HG03457 (cell line): ENCODE measurements around the gene USP6.
"Not testable (repeated sequence)": the region's sequence is repeated elsewhere in the genome, so short reads cannot be mapped to it uniquely, and the experiment has no call there.

Experiments
- ATAC-seq: cut with Tn5 transposase; IDR thresholded peaks from one replicate; pipeline ENCODE4 v1.9.1; 2021; ENCODE audit warnings: moderate number of reproducible peaks; ENCODE audit not compliant: unreplicated experiment

USP6 gene

GRCh38 chr17:5134571-5134970, 18.7 kb downstream of the USP6 start:
- ATAC-seq, result not testable (repeated sequence)

- not testable (repeated sequence) for ATAC-seq
Measured at GRCh38 chr17:5135131-5135712, 19.4 kb downstream of the USP6 start.

DNA sequence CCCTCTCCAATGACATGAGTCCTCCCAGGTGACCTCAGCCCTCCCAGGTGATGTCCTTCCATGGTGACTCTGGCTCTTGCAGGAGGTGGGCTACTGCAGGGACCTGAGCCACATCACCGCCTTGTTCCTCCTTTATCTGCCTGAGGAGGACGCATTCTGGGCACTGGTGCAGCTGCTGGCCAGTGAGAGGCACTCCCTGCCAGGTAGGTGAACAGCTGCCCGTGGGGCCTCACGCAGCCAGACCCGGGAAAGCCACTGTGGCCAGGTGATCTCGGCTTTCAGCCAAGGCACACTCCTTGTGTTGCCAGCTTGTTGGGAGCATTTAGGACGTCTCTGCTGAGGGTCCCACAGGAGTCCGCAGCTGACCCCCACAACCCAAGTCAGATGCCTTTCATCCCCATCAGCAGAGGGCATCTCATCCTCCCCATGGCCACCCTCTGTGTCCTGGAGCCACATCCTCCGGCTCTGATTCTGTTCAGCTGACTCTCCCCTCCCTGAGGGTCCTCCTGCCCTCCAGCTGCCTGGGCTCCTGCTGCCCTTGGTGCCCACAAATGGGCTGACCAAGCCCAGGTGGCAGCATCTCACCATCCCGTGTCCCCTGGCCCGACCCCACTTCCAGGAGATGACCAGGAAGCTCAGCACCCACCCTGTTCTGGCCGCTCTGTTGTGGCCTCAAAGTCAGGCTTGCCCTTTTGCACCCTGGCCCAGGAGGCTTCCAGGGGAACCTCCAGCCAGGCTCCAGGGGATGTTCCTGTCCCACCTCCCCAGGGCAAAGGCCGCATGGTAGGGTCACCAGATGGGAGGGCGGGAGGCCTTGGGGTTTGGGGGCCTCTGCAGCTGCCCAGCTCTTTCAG, 20.1 kb downstream of the USP6 start:
- ATAC-seq, result no peak

GRCh38 chr17:5136580-5137412, 21.0 kb downstream of the USP6 start:
- not testable (repeated sequence) for ATAC-seq

GRCh38 chr17:5137511-5138197, 21.8 kb downstream of the USP6 start:
- not testable (repeated sequence) for ATAC-seq

- ATAC-seq, result not testable (repeated sequence)
Measured at GRCh38 chr17:5138198-5138544, 22.3 kb downstream of the USP6 start.

GRCh38 chr17:5138616-5139457, 23.0 kb downstream of the USP6 start:
- no peak for ATAC-seq

DNA sequence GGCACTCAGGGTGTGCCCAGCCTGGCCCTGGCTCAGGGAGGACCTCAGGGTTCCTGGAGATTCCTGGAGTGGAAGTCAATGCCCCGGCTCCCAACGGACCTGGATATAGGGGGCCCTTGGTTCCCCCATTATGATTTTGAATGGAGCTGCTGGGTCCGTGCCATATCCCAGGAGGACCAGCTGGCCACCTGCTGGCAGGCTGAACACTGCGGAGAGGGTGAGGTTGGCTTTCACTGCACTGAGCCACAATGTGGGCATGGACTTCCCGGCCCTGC, 23.6 kb downstream of the USP6 start:
- no peak for ATAC-seq

DNA sequence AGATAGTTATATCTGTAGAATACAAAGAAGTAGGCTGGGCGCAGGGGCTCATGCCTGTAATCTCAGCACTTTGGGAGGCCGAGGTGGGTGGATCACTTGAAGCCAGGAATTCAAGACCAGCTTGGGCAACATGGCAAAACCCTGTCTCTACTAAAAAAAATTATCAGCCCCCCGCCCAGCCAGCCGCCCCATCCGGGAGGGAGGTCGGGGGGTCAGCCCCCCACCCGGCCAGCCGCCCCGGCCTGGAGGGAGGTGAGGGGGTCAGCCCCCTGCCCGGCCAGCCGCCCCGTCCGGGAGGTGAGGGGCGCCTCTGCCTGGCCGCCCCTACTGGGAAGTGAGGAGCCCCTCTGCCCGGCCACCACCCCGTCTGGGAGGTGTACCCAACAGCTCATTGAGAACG, 27.0 kb downstream of the USP6 start:
- not testable (repeated sequence) for ATAC-seq

DNA sequence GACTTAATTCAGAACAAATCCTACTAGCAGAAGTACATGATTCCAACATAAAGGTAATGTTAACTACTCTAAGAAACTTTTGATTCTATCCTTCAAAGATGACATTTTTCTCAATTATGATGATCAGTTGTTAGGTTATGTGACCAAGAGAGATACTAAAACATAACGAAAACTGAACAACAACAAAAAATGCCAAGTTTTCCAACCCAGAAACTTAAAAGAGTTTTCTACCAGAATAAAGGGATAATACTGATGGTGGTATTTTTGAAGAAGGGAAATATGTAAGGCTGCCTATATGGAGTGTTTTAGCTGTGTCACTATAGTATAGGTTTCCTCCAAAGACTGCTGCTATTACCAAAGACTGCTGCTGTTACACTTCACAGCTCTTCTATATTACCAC, 30.3 kb downstream of the USP6 start:
- not testable (repeated sequence) for ATAC-seq

DNA sequence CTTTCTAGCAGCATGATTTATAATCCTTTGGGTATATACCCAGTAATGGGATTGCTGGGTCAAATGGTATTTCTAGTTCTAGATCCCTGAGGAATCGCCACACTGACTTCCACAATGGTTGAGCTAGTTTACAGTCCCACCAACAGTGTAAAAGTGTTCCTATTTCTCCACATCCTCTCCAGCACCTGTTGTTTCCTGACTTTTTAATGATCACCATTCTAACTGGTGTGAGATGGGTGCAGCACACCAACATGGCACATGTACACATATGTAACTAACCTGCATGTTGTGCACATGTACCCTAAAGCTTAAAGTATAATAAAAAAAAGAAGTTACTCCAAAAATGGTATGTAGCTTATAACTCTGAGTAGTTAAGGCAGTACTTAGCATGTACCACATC, 44.9 kb downstream of the USP6 start:
- ATAC-seq, result not testable (repeated sequence)

DNA sequence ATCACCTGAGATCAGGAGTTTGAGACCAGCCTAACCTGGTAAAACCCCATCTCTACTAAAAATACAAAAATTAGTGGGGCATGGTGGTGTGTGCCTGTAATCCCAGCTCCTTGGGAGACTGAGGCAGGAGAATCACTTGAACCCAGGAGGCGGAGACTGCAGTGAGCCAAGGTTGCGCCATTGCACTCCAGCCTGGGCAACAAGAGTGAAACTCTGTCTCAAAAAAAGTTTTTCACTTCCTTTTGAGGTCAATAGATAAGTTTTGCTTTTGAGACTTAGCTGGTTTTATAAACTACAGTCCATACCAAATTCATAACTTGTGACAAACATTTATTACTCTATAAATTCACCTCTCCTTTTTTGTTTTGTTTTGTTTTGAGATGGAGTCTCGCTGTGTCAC, 46.0 kb downstream of the USP6 start:
- ATAC-seq, result not testable (repeated sequence)

GRCh38 chr17:5164436-5164835, 48.6 kb downstream of the USP6 start:
- no peak for ATAC-seq

DNA sequence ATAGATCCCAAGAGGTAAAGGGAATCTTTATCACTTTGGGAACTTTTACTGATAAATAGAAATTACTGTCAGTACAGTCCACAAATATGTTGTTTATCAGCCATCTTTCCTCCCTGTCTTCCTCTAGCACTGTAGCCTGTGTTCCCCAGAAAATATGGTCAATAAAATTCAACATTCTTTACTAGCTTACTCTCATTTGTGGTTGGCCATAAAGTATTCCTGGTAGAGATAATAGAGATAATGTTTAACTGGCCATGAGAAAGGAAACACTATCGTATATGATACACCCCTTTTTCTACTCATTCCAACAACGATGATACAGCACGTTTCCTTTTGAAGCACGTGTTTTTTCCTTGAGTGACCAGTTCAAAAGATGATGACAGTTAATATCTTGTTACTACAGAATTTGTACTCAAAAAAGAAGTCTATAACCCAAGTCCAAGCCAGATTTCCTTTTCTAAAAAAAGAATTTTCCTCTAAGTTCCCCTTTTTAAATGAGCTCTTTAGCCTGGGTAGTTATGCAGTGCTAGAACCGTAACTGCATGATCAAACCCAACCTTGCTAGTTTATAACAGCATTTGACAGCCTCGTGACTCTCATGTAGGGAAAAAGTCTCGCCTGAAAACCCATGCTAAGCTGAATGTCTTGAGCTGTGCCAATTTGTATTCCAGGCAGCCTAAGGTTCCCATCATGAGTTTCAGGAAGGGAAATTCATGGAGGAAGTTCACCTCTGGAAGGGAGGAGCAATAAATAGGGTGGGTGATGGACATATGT, 50.1 kb downstream of the USP6 start:
- ATAC-seq, result not testable (repeated sequence)

DNA sequence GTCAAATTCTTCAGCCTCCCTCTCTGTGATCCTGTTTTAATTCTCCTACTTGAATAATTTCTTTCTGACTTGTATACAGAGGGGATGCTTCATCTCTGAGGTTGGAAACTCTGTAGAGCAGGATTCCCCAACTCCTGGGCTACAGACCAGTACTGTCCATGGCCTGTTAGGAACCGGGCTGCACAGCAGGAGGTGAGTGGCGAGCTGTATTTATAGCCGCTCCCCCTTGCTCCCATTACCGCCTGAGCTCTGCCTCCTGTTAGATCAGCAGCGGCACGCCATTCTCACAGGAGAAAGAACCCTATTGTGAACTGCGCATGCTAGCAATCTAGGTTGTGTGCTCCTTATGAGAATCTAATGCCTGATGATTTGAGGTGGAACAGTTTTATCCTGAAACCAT, 59.2 kb downstream of the USP6 start:
- not testable (repeated sequence) for ATAC-seq

GRCh38 chr17:5179003-5179402, 63.2 kb downstream of the USP6 start:
- ATAC-seq, result no peak

- ATAC-seq, result no peak
Measured at GRCh38 chr17:5181509-5182305, 65.9 kb downstream of the USP6 start.

GRCh38 chr17:5182597-5183409, 67.0 kb downstream of the USP6 start:
- ATAC-seq, result no peak
